ENCODE data around the gene ADD3.

The ADD3 gene

DNA sequence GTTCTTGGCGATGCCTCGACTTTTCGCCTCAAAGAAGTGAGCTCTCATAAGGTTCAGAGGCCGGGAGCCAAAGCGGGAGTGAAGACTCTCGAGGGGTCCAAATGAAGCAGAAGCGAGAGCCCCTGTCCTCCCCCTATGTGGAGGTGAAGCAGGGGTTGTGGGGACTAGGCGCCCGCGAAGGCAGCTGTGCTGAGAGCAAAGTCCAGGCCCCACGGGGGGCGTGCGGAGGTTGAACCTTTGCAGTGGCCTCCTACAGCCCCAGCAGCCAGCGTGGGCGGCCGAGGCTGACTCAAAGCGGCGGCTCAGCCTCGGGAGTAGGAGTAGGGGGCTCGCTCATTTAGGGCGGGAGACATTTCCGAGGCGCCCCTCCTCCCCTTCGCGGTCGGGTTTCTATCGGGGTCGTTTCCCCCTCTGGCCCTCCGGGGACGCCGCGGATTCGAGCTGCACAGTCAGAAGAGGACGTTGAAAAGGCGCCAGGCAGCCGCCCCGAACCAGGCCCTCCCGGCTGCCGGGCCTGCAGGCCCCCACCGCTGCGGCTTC, 553 bp upstream of the ADD3 start:
- DNase-seq = no peak

- DNase-seq = no peak
Measured at GRCh38 chr10:110008518-110009339, 945 bp downstream of the ADD3 start.

GRCh38 chr10:110009736-110010475, 2.1 kb downstream of the ADD3 start:
- no peak for DNase-seq

DNA sequence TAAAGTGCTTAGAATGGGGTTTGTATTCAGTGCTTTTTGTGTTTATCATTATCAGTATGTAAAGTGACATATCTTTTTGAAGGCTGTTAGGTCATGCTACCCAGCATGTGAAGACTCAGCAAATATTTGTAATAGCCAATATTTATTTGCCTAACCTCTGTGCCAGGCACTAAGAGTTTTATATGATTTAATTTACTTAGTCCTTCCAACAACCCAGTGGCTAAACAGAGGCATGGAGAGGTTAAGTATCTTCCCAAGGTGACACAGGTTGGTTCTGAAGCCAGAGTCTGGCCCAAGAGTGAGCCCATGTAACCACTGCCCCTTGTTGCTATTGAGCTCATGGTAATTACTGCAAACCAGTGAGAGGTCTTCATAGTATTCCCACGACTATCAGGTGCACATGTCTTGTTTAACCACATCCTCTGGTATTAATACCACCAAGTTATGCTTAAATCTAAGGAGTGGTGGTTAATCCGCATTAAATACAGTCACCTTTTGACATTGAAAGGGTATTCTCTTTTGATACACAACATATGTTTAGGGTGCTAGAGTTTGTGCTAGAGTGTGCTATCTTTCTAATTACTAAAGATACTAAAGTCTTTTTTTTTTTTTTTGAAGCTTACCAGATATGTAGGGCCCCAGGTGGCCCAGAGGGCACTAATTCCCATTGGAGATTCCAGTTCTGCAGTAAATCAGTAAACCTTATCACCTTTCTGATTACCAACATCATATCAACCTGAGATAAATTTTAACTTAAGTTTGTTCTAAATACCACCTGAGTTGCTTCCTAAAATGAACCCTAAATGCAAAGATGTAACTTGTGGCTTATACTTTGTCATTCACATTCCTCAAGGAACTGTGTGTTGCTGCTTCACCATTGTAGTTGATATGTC, 2.9 kb downstream of the ADD3 start:
- no peak for DNase-seq

GRCh38 chr10:110011681-110012080, 3.9 kb downstream of the ADD3 start:
- no peak for DNase-seq

- no peak for DNase-seq
Measured at GRCh38 chr10:110013630-110014293, 6.0 kb downstream of the ADD3 start.

GRCh38 chr10:110016039-110016438, 8.3 kb downstream of the ADD3 start:
- DNase-seq = no peak

GRCh38 chr10:110017052-110017451, 9.3 kb downstream of the ADD3 start:
- DNase-seq = no peak

- no peak for DNase-seq
Measured at GRCh38 chr10:110017907-110018306, 10.1 kb downstream of the ADD3 start.

DNA sequence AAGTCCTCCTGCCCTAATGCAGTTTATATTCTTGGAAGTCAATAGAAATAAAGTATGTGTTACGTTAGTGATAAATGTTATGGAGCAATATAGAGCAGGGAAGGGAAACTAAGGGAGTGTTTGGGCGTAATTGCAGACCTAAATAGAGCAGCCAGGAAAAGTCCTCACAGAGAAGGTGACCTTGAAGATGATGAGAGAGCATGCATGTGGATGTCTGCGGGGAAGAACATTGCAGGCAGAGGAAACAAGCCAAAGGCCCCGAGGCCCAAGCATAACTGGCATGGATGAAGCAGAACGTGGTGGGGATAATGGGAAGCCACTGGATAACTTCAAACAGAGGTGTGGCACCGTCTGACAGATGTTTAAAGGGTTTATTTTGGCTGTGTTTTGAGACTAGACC, 12.5 kb downstream of the ADD3 start:
- DNase-seq = no peak

DNA sequence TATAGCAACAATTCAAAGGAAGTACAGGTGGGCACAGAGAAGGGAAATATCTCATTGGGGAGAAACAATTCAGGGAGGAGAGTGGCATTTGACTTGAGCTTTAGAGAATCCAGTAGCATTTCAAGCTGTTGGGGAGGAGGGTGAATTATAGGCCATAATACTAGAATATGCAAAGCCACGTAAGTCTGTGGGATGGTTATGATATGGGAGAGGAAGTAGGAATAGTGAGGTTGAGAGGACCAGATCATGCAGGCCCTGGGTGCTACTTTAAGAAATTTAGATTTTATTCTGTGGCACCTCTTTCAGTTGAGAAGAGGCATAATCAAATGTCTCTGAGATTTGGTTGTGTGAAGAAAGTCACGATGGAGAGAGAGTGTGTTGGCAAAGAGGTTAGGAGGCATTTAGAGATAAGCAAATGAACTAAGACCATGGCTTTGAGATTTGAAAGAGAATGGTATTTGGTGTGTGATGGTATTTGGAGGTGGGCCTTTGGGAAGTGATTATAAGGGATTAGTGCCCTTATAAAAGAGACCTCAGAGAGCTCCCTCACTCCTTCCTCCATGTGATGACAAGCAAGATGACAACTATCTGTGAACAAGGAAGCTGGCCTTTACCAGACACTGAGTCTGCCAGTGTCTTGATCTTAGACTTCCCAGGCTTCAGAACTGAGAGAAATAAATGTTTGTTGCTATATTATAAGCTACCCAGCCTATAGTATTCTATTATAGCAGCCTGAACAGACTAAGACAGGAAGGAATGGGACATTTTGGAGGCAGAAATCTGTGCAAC, 15.1 kb downstream of the ADD3 start:
- no peak for DNase-seq

DNA sequence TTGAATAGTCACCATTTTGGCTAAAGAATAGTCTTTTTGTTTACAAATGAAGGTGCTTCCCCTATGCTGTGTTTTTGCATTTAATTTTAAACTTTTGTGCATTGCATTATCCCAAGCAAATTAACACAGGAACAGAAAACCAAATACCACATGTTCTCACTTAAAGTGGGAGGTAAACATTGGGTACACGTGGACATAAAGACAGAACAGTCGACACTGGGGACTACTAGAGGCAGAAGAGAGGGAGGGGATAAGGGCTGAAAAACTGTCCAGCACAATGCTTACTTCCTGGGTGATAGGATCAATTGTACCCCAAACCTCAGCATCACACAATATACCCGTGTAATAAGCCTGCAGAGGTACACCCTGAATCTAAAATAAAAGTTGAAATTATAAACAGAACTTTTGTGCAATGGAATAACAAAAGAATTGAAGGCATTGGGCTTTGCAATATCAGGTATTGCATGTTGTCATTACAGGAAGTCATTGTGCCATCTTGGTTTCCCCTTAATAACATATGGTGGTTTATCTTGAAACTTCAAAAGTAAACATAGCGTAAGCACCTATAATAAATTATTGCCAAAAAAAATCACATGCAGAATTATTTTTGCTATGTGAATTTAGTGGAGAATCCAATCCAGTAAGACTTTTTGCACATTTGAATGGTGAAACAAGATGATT, 16.1 kb downstream of the ADD3 start:
- no peak for DNase-seq

DNA sequence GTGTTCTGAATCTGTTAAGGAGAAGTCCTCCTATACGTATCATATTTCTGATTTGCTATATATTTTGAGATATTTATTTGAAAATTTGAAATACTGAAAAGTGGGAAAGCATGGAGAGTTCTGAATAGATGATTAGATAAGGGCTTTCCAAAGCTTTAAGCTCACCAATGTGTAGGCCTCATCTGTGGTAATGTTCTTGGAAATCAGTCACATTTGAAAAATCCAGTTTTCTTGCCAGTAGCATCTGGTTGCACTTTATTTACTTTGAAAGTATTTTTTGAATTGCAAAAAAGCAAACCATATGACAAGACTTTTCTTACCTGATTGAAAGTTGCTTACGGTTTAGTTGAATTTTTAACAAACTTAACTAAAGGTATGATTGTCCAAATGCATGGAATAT, 21.7 kb downstream of the ADD3 start:
- DNase-seq = no peak

GRCh38 chr10:110032801-110033700, 25.3 kb downstream of the ADD3 start:
- no peak for DNase-seq

GRCh38 chr10:110033701-110034235, 26.0 kb downstream of the ADD3 start:
- DNase-seq = no peak

DNA sequence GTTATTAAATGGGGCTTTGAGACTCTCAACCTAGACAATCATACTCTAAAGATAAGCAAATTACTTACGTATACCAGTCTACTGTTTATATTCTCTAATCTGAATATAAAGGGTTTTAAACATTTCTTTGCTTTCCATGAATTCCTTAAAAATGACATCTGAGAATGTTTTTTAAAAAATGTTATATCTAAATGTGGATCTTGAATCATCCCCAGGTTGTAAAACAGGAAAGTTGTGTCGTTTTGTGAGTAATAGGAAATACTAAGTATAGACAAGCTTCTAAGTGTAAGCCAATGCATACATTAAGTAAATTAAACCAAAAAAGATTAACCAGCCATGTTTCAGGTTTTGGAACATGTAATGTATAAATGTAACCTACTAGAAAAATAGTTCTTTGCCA, 26.8 kb downstream of the ADD3 start:
- DNase-seq = no peak

GRCh38 chr10:110035070-110035921, 27.5 kb downstream of the ADD3 start:
- DNase-seq = no peak

- DNase-seq = no peak
Measured at GRCh38 chr10:110036640-110037039, 28.9 kb downstream of the ADD3 start.

- no peak for DNase-seq
Measured at GRCh38 chr10:110039254-110039653, 31.5 kb downstream of the ADD3 start.
